ENCODE data around the gene RPS6KA3.
"Not testable (repeated sequence)": the region's sequence is repeated elsewhere in the genome, so short reads cannot be mapped to it uniquely, and the experiment has no call there.

RPS6KA3 gene

GRCh38 chrX:20265221-20265725 lies 1.4 kb downstream of the RPS6KA3 start:
- DNase-seq (ENCODE audit: low read depth): peak; percentile 58

- no peak for DNase-seq (ENCODE audit: low read depth)
These were observed 3.2 kb downstream of the RPS6KA3 start for GRCh38 chrX:20263474-20263873.

GRCh38 chrX:20260885-20261284 lies 5.8 kb downstream of the RPS6KA3 start:
- no peak for DNase-seq (ENCODE audit: low read depth)

GRCh38 chrX:20254712-20255299 lies 11.9 kb downstream of the RPS6KA3 start:
- no peak for DNase-seq (ENCODE audit: low read depth)

- DNase-seq (ENCODE audit: low read depth): no peak
These were observed 13.5 kb downstream of the RPS6KA3 start for GRCh38 chrX:20253232-20253543.

- DNase-seq (ENCODE audit: low read depth): peak; percentile 49
These were observed 14.1 kb downstream of the RPS6KA3 start for GRCh38 chrX:20252381-20253231.

GRCh38 chrX:20251691-20252090 lies 15.0 kb downstream of the RPS6KA3 start:
- no peak for DNase-seq (ENCODE audit: low read depth)

GRCh38 chrX:20250146-20250545 lies 16.6 kb downstream of the RPS6KA3 start:
- not testable (repeated sequence) for DNase-seq (ENCODE audit: low read depth)

GRCh38 chrX:20248592-20249192 lies 18.0 kb downstream of the RPS6KA3 start:
- no peak for DNase-seq (ENCODE audit: low read depth)

GRCh38 chrX:20244931-20245330 lies 21.8 kb downstream of the RPS6KA3 start:
- DNase-seq (ENCODE audit: low read depth): no peak

GRCh38 chrX:20240201-20240600 lies 26.5 kb downstream of the RPS6KA3 start:
- DNase-seq (ENCODE audit: low read depth): no peak

GRCh38 chrX:20237864-20238263 lies 28.8 kb downstream of the RPS6KA3 start:
- no peak for DNase-seq (ENCODE audit: low read depth)

GRCh38 chrX:20235755-20236154 lies 31.0 kb downstream of the RPS6KA3 start:
- DNase-seq (ENCODE audit: low read depth): no peak

- no peak for DNase-seq (ENCODE audit: low read depth)
These were observed 33.4 kb downstream of the RPS6KA3 start for GRCh38 chrX:20233336-20233735.

GRCh38 chrX:20231598-20231997 lies 35.1 kb downstream of the RPS6KA3 start:
- DNase-seq (ENCODE audit: low read depth): no peak

GRCh38 chrX:20230406-20230805 lies 36.3 kb downstream of the RPS6KA3 start:
- no peak for DNase-seq (ENCODE audit: low read depth)

- DNase-seq (ENCODE audit: low read depth): no peak
These were observed 37.6 kb downstream of the RPS6KA3 start for GRCh38 chrX:20229155-20229554.

GRCh38 chrX:20228245-20228644 lies 38.5 kb downstream of the RPS6KA3 start:
- no peak for DNase-seq (ENCODE audit: low read depth)

- DNase-seq (ENCODE audit: low read depth): no peak
These were observed 39.6 kb downstream of the RPS6KA3 start for GRCh38 chrX:20227116-20227515.

GRCh38 chrX:20225488-20225833 lies 41.2 kb downstream of the RPS6KA3 start:
- DNase-seq (ENCODE audit: low read depth): no peak

- no peak for DNase-seq (ENCODE audit: low read depth)
These were observed 41.8 kb downstream of the RPS6KA3 start for GRCh38 chrX:20224814-20225487.

GRCh38 chrX:20221902-20222301 lies 44.8 kb downstream of the RPS6KA3 start:
- no peak for DNase-seq (ENCODE audit: low read depth)
